SH-SY5Y (cell line): ENCODE results near the gene F10.

Source experiments
- GATA2 ChIP-seq: IDR thresholded peaks from 2 replicates; pipeline ENCODE4 v1.6.1; 2011; ENCODE audit warnings: mild to moderate bottlenecking, low read depth, low read length
- GATA3 ChIP-seq: IDR thresholded peaks from 2 replicates; pipeline ENCODE4 v1.6.1; 2011; ENCODE audit warnings: low read depth, mild to moderate bottlenecking, low read length, moderate library complexity

DNA sequence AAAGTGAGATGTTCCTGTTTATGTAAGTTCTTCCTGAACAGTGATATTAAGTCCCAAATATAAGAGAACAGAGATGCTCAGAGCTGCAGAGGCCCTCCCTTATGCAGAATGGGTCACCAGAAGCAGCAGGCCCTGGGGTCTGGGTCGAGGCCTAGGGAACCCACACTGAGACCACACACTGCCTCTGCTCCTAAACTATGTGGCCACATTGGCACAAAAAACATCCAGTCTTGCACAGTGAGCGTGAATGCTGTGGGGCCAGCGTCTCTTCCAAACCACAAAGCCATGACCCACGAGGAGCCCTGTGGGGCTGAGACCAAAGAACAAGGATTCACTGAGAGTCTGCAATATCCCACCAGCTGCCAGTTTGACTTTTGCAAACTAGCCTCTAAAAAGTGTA is 59.4 kb downstream of the F10 start:
- TF ChIP-seq GATA2 (no peak), GATA3 (no peak)
